HCT116 (cell line): ENCODE results near the gene AKAP5. TPM values are rescaled to one million over a fixed set of nuclear protein-coding genes. Genes with fewer than 3 reads are reported as not detected.

Source experiments
- ATAC-seq: fragments of 200-7000 bp; cut with Tn5 transposase; 2 replicates; pipeline ENCODE4 v1.9.1; 2020; ENCODE audit warnings: mild to moderate bottlenecking, moderate library complexity
- BruUV-seq: library from RNA; stranded (reverse); fragments of 400-500 nt; replicated peaks from 2 replicates; lab custom pipeline; 2021; lab: Mats Ljungman, UMichigan
- CTCF ChIA-PET: fragments of 300-600 bp; sonication (Branson Sonifier 250); formaldehyde crosslinking; loops from one replicate; lab custom pipeline; 2021; ENCODE audit warnings: antibody characterized with exemption; lab: Charles Lee
- POLR2A ChIA-PET: fragments of 300-600, 350-600 bp; sonication (Branson Sonifier 250); formaldehyde crosslinking; loops from one replicate; lab custom pipeline; 2021; ENCODE audit warnings: antibody characterized with exemption; lab: Charles Lee
- RAD21 ChIA-PET, 2 experiments: fragments of 300-600 bp; sonication (Branson Sonifier 250); formaldehyde crosslinking; loops; one replicate each; lab custom pipeline; 2023; ENCODE audit warnings: low total read pairs in 2 of 2; ENCODE audit not compliant: uncharacterized antibody in 2 of 2, unreplicated experiment in 2 of 2, low non-redundant PET in 1 of 2; lab: Charles Lee
- DNase-seq: peaks from one replicate; pipeline ENCODE4 v3.0.0-alpha.2; 2010; ENCODE audit warnings: low read depth, low spot score
- H2AFZ ChIP-seq: fragments of 200-600 bp; shearing (Covaris generic), sonication (generic); 2 replicates; pipeline ENCODE4 v1.6.1; 2017; ENCODE audit warnings: low read depth, mixed run types, mixed read lengths, antibody characterized with exemption, low read length; ENCODE audit not compliant: poor library complexity, severe bottlenecking
- H3K27ac ChIP-seq: 2 replicates; pipeline ENCODE4 v1.5.1; 2012; ENCODE audit warnings: low read depth, low read length
- H3K27me3 ChIP-seq: fragments of 200-600 bp; sonication (generic); 2 replicates; pipeline ENCODE4 v1.6.1; 2016; ENCODE audit warnings: mixed run types, low read length, mixed read lengths; ENCODE audit not compliant: insufficient read depth
- H3K36me3 ChIP-seq, 2 experiments: fragments of 200-500 bp in 1 of 2; fragments of 200-600 bp in 1 of 2; sonication (Bioruptor generic) in 1 of 2; sonication (generic) in 1 of 2; 2 replicates each; pipeline versions ENCODE4 v1.5.1 to v1.6.1; 2014 to 2016; ENCODE audit warnings: low read length in 2 of 2, inconsistent platforms in 1 of 2, mixed read lengths in 1 of 2, mixed run types in 1 of 2; ENCODE audit not compliant: insufficient read depth in 2 of 2, control insufficient read depth in 1 of 2
- H3K4me1 ChIP-seq, 2 experiments: fragments of 200-600 bp in 1 of 2; sonication (generic) in 1 of 2; 2 replicates each; pipeline versions ENCODE4 v1.5.1 to v1.6.1; 2012 to 2017; ENCODE audit warnings: low read length in 2 of 2, inconsistent platforms in 1 of 2, mild to moderate bottlenecking in 1 of 2, mixed read lengths in 1 of 2, mixed run types in 1 of 2, moderate library complexity in 1 of 2; ENCODE audit not compliant: insufficient read depth in 2 of 2, control insufficient read depth in 1 of 2
- H3K4me2 ChIP-seq: fragments of 200-600 bp; sonication (generic); 2 replicates; pipeline ENCODE4 v1.6.1; 2017; ENCODE audit warnings: mixed run types, low read length, mixed read lengths
- H3K4me3 ChIP-seq, 2 experiments: fragments of 200-600 bp in 1 of 2; sonication (generic) in 1 of 2; replicated peaks in 1 of 2; 2 replicates each; pipeline ENCODE4 v1.5.1; 2011 to 2016; ENCODE audit warnings: low read length in 2 of 2, control low read depth in 1 of 2, low read depth in 1 of 2, mild to moderate bottlenecking in 1 of 2, mixed read lengths in 1 of 2, mixed run types in 1 of 2
- H3K79me2 ChIP-seq: fragments of 200-600 bp; sonication (generic); 2 replicates; pipeline ENCODE4 v1.6.1; 2017; ENCODE audit warnings: mild to moderate bottlenecking, mixed run types, low read length, moderate library complexity, mixed read lengths; ENCODE audit not compliant: insufficient read depth
- H3K9ac ChIP-seq: fragments of 200-600 bp; sonication (generic); 2 replicates; pipeline ENCODE4 v1.6.1; 2016; ENCODE audit warnings: low read length, mixed read lengths
- H3K9me2 ChIP-seq: fragments of 200-600 bp; sonication (generic), shearing (Covaris generic); 2 replicates; pipeline ENCODE4 v1.6.1; 2017; ENCODE audit warnings: mixed run types, mild to moderate bottlenecking, moderate library complexity; ENCODE audit not compliant: insufficient read depth
- H3K9me3 ChIP-seq, 2 experiments: fragments of 200-500 bp in 1 of 2; fragments of 200-600 bp in 1 of 2; sonication (Bioruptor generic) in 1 of 2; sonication (generic) in 1 of 2; 2 replicates each; pipeline ENCODE4 v1.6.1; 2014 to 2017; ENCODE audit warnings: low read length in 2 of 2, mixed read lengths in 2 of 2, inconsistent platforms in 1 of 2, low read depth in 1 of 2, mild to moderate bottlenecking in 1 of 2, mixed run types in 1 of 2, moderate library complexity in 1 of 2; ENCODE audit not compliant: control insufficient read depth in 1 of 2, insufficient read depth in 1 of 2
- H4K20me1 ChIP-seq: fragments of 200-600 bp; sonication (generic), shearing (Covaris generic); 2 replicates; pipeline ENCODE4 v1.6.1; 2017; ENCODE audit warnings: mixed run types, mild to moderate bottlenecking, moderate library complexity; ENCODE audit not compliant: insufficient read depth
- CBX3 ChIP-seq: IDR thresholded peaks from 2 replicates; pipeline ENCODE4 v1.6.1; 2012; ENCODE audit warnings: low read depth
- CEBPB ChIP-seq: IDR thresholded peaks from 2 replicates; pipeline ENCODE4 v1.6.1; 2012; ENCODE audit warnings: low read depth
- EGR1 ChIP-seq: IDR thresholded peaks from 2 replicates; pipeline ENCODE4 v1.6.1; 2012; ENCODE audit warnings: low read depth
- ELF1 ChIP-seq: IDR thresholded peaks from 2 replicates; pipeline ENCODE4 v1.6.1; 2012; ENCODE audit warnings: low read depth, borderline replicate concordance
- EZH2 ChIP-seq: fragments of 200-600 bp; sonication (generic); IDR thresholded peaks from 2 replicates; pipeline ENCODE4 v1.6.1; 2017; ENCODE audit warnings: antibody characterized with exemption, mixed run types
- SRF ChIP-seq: IDR thresholded peaks from 2 replicates; pipeline ENCODE4 v1.6.1; 2012; ENCODE audit warnings: low read depth
- TCF7L2 ChIP-seq: IDR thresholded peaks from 2 replicates; pipeline ENCODE4 v1.7.0; 2011; ENCODE audit warnings: borderline replicate concordance, inconsistent platforms; ENCODE audit not compliant: insufficient read depth, insufficient read length; ENCODE audit errors: extremely low read depth
- intact Hi-C: fragments of 100-400 bp; cut with micrococcal nuclease; formaldehyde crosslinking; loops from 2 replicates; pipeline ENCODE4 v1.10.0; 2022
- total RNA-seq: library from RNA; stranded (reverse); gene quantifications from one replicate; pipeline ENCODE4 v1.2.1, GENCODE V29; 2021; ENCODE audit not compliant: unreplicated experiment
- TF ChIP-seq, protein P1 (sequence below): IDR thresholded peaks from 2 replicates; pipeline ENCODE4 v1.6.1; 2011; ENCODE audit warnings: mild to moderate bottlenecking, low read length, moderate library complexity; ENCODE audit not compliant: insufficient replicate concordance; ENCODE audit errors: extremely low read depth
- TF ChIP-seq, protein P2 (sequence below), 3 experiments: fragments of 200-600 bp in 1 of 3; sonication (generic) in 1 of 3; IDR thresholded peaks in 2 of 3; conservative IDR thresholded peaks in 1 of 3; 2 replicates each; pipeline ENCODE4 v1.5.1; 2012 to 2017; ENCODE audit warnings: low read depth in 2 of 3, low read length in 2 of 3, antibody characterized with exemption in 1 of 3, borderline replicate concordance in 1 of 3, control low read depth in 1 of 3, mild to moderate bottlenecking in 1 of 3, mixed read lengths in 1 of 3, mixed run types in 1 of 3, moderate library complexity in 1 of 3; ENCODE audit not compliant: insufficient read depth in 1 of 3
- TF ChIP-seq, protein P3 (sequence below): IDR thresholded peaks from 2 replicates; pipeline ENCODE4 v1.6.1; 2012
- TF ChIP-seq, protein P4 (sequence below): IDR thresholded peaks from 2 replicates; pipeline ENCODE4 v1.6.1; 2012; ENCODE audit warnings: low read depth

The AKAP5 gene
- total RNA-seq, 1 experiment from 2014 or later: 0.54 TPM

- peaks cover 8 to 13% of the 10 kb centered on the region in 2 experiments for H3K4me1 ChIP-seq
- H3K27ac ChIP-seq: peak overlapping the region; percentile 31
- H3K4me2 ChIP-seq: peak overlapping the region; percentile 56
- no peaks in the 10 kb centered on the region for H4K20me1 ChIP-seq
- H3K27me3 ChIP-seq: no peaks in the 10 kb centered on the region
- no TSS peak for BruUV-seq
- RAD21 ChIA-PET: interaction anchor here in 1 of 2 experiments (0.7 kb wide), 1 partner anchor 9 kb away, joined by 3 read pairs; no protein-coding TSS in a partner anchor
- CTCF ChIA-PET: interaction anchor here (1.7 kb wide), 1 partner anchor 9 kb away, joined by 21 read pairs; no protein-coding TSS in a partner anchor
- POLR2A ChIA-PET: no interaction called here
- H3K79me2 ChIP-seq: no peaks in the 10 kb centered on the region
- peaks cover 22 to 54% of the 10 kb centered on the region in 2 experiments; a peak in 3 of 4 replicates for H3K36me3 ChIP-seq
- no peaks in the 10 kb centered on the region for H3K9me3 ChIP-seq
- H3K9ac ChIP-seq: 0 out of 2 replicates have a peak overlapping the region, but pooled peaks have one; percentile 2
- no peak overlapping the region for H3K4me3 ChIP-seq
- no peak overlapping the region for H2AFZ ChIP-seq
- ATAC-seq (peak; percentile 74), DNase-seq (no peak)
- H3K9me2 ChIP-seq: no peaks in the 10 kb centered on the region
- intact Hi-C loops: no loop called here
- TF ChIP-seq, protein P1, sequence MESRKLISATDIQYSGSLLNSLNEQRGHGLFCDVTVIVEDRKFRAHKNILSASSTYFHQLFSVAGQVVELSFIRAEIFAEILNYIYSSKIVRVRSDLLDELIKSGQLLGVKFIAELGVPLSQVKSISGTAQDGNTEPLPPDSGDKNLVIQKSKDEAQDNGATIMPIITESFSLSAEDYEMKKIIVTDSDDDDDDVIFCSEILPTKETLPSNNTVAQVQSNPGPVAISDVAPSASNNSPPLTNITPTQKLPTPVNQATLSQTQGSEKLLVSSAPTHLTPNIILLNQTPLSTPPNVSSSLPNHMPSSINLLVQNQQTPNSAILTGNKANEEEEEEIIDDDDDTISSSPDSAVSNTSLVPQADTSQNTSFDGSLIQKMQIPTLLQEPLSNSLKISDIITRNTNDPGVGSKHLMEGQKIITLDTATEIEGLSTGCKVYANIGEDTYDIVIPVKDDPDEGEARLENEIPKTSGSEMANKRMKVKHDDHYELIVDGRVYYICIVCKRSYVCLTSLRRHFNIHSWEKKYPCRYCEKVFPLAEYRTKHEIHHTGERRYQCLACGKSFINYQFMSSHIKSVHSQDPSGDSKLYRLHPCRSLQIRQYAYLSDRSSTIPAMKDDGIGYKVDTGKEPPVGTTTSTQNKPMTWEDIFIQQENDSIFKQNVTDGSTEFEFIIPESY: no peak
- no peak for TF ChIP-seq ELF1
- TF ChIP-seq EGR1: no peak
- TF ChIP-seq CBX3: no peak
- TF ChIP-seq SRF: no peak
- TF ChIP-seq, protein P2, sequence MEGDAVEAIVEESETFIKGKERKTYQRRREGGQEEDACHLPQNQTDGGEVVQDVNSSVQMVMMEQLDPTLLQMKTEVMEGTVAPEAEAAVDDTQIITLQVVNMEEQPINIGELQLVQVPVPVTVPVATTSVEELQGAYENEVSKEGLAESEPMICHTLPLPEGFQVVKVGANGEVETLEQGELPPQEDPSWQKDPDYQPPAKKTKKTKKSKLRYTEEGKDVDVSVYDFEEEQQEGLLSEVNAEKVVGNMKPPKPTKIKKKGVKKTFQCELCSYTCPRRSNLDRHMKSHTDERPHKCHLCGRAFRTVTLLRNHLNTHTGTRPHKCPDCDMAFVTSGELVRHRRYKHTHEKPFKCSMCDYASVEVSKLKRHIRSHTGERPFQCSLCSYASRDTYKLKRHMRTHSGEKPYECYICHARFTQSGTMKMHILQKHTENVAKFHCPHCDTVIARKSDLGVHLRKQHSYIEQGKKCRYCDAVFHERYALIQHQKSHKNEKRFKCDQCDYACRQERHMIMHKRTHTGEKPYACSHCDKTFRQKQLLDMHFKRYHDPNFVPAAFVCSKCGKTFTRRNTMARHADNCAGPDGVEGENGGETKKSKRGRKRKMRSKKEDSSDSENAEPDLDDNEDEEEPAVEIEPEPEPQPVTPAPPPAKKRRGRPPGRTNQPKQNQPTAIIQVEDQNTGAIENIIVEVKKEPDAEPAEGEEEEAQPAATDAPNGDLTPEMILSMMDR (IDR thresholded peaks at IDR 0.05 in 2 of 3, conservative IDR thresholded peaks at IDR 0.05 in 1 of 3; ENCODE audit: borderline replicate concordance in 1 of 3, insufficient read depth in 1 of 3, low read depth in 2 of 3, low read length in 2 of 3): no peak
- TF ChIP-seq, protein P3, sequence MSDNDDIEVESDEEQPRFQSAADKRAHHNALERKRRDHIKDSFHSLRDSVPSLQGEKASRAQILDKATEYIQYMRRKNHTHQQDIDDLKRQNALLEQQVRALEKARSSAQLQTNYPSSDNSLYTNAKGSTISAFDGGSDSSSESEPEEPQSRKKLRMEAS: no peak
- no peak for TF ChIP-seq CEBPB
- no peak for TF ChIP-seq TCF7L2
- TF ChIP-seq, protein P4, sequence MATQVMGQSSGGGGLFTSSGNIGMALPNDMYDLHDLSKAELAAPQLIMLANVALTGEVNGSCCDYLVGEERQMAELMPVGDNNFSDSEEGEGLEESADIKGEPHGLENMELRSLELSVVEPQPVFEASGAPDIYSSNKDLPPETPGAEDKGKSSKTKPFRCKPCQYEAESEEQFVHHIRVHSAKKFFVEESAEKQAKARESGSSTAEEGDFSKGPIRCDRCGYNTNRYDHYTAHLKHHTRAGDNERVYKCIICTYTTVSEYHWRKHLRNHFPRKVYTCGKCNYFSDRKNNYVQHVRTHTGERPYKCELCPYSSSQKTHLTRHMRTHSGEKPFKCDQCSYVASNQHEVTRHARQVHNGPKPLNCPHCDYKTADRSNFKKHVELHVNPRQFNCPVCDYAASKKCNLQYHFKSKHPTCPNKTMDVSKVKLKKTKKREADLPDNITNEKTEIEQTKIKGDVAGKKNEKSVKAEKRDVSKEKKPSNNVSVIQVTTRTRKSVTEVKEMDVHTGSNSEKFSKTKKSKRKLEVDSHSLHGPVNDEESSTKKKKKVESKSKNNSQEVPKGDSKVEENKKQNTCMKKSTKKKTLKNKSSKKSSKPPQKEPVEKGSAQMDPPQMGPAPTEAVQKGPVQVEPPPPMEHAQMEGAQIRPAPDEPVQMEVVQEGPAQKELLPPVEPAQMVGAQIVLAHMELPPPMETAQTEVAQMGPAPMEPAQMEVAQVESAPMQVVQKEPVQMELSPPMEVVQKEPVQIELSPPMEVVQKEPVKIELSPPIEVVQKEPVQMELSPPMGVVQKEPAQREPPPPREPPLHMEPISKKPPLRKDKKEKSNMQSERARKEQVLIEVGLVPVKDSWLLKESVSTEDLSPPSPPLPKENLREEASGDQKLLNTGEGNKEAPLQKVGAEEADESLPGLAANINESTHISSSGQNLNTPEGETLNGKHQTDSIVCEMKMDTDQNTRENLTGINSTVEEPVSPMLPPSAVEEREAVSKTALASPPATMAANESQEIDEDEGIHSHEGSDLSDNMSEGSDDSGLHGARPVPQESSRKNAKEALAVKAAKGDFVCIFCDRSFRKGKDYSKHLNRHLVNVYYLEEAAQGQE: no peak
- no peak for TF ChIP-seq EZH2
- TF ChIP-seq, all 23 proteins: peak for 0
Measured at GRCh38 chr14:64421166-64421565, 44.1 kb upstream of the AKAP5 start.
